ENCODE data around the gene ZNF763. TPM values are rescaled to one million over a fixed set of nuclear protein-coding genes. Genes with fewer than 3 reads are reported as not detected.

The ZNF763 gene
- polyA plus RNA-seq, 1 of the 3 experiments (the other 2 are of a cell fraction), result 0.72 TPM

DNA sequence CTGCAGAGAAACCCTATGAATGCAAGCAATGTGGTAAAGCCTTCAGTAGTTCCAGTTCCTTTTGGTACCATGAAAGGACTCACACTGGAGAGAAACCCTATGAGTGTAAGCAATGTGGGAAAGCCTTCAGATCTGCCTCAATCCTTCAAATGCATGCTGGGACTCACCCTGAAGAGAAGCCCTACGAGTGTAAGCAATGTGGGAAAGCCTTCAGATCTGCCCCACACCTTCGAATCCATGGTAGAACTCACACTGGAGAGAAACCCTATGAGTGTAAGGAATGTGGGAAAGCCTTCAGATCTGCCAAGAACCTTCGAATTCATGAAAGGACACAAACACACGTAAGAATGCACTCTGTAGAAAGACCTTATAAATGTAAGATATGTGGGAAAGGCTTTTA is 14.7 kb downstream of the ZNF763 start:
- Histone ChIP-seq H4K20me1 (ENCODE audit: insufficient read depth) (no peaks in the 10 kb centered on the region), H3K9me2 (no peaks in the 10 kb centered on the region)
- CTCF ChIA-PET, result interaction anchor here (1.3 kb wide), 1 partner anchor 9 kb away, joined by 5 read pairs; no protein-coding TSS in a partner anchor

DNA sequence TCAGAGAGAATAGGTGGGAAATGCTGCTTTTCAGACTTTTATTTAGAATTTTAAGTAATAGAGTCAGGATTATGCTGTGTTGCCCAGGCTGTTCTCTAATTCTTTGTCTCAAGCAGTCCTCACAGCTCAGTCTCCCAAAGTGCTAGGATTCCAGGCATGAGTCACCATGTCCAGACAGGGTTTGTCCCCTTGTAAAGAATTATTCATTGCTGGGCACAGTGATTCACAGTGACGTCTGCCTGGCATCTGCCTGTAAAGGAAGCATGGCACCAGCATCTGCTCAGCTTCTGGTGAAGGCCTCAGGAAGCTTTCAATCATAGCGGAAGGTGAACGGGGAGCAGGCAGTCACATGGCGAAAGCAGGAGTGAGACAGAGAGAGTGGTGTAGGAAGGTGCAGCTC is 17.7 kb downstream of the ZNF763 start:
- H3K27ac ChIP-seq (ENCODE audit: low read depth in 2 of 2, low read length in 1 of 2), result no peak overlapping the region
- H3K4me2 ChIP-seq, result no peak overlapping the region
- H2AFZ ChIP-seq (ENCODE audit: low read depth), result no peak overlapping the region
- H3K4me1 ChIP-seq (ENCODE audit: control insufficient read depth in 1 of 2, insufficient read depth in 2 of 2, low read depth in 1 of 2, low read length in 1 of 2), result no peaks in the 10 kb centered on the region
- no peaks in the 10 kb centered on the region for H3K27me3 ChIP-seq (ENCODE audit: insufficient read depth)
- no peak for DNase-seq
- no peaks in the 10 kb centered on the region for H4K20me1 ChIP-seq (ENCODE audit: insufficient read depth)
- no peaks in the 10 kb centered on the region for H3F3A ChIP-seq (replicated peaks; ENCODE audit: insufficient read depth)
- no peaks in the 10 kb centered on the region for H3K79me2 ChIP-seq (ENCODE audit: insufficient read depth)
- no peak overlapping the region for H3K9ac ChIP-seq
- H3K4me3 ChIP-seq (ENCODE audit: low read depth in 2 of 2, low read length in 1 of 2), result no peak overlapping the region
- POLR2A ChIA-PET, result no interaction called here
- TF ChIP-seq MXI1 (IDR thresholded peaks at IDR 0.05; ENCODE audit: low read depth, low read length) (no peak), FOSL2 (IDR thresholded peaks at IDR 0.05; ENCODE audit: borderline replicate concordance, low read depth) (no peak), GATA2 (CRISPR knock-in tag; IDR thresholded peaks at IDR 0.05) (no peak), NRF1 (IDR thresholded peaks at IDR 0.05; ENCODE audit: low read depth, low read length) (no peak), SMC3 (IDR thresholded peaks at IDR 0.05; ENCODE audit: low read depth, low read length) (no peak), FOXJ3 (CRISPR knock-in tag; IDR thresholded peaks at IDR 0.05) (no peak), YY1 (IDR thresholded peaks at IDR 0.05; ENCODE audit: low read depth) (no peak), ELF1 (IDR thresholded peaks at IDR 0.05) (no peak), RAD21 (IDR thresholded peaks at IDR 0.05; ENCODE audit: low read length) (no peak), MEF2A (IDR thresholded peaks at IDR 0.05; ENCODE audit: borderline replicate concordance, low read depth) (no peak), RFX5 (IDR thresholded peaks at IDR 0.05; ENCODE audit: low read length) (no peak), GABPA (IDR thresholded peaks at IDR 0.05; ENCODE audit: low read depth) (no peak)
- TF ChIP-seq, protein P1, sequence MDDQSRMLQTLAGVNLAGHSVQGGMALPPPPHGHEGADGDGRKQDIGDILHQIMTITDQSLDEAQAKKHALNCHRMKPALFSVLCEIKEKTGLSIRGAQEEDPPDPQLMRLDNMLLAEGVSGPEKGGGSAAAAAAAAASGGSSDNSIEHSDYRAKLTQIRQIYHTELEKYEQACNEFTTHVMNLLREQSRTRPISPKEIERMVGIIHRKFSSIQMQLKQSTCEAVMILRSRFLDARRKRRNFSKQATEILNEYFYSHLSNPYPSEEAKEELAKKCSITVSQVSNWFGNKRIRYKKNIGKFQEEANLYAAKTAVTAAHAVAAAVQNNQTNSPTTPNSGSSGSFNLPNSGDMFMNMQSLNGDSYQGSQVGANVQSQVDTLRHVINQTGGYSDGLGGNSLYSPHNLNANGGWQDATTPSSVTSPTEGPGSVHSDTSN (IDR thresholded peaks at IDR 0.05), result no peak
- TF ChIP-seq, protein P2, sequence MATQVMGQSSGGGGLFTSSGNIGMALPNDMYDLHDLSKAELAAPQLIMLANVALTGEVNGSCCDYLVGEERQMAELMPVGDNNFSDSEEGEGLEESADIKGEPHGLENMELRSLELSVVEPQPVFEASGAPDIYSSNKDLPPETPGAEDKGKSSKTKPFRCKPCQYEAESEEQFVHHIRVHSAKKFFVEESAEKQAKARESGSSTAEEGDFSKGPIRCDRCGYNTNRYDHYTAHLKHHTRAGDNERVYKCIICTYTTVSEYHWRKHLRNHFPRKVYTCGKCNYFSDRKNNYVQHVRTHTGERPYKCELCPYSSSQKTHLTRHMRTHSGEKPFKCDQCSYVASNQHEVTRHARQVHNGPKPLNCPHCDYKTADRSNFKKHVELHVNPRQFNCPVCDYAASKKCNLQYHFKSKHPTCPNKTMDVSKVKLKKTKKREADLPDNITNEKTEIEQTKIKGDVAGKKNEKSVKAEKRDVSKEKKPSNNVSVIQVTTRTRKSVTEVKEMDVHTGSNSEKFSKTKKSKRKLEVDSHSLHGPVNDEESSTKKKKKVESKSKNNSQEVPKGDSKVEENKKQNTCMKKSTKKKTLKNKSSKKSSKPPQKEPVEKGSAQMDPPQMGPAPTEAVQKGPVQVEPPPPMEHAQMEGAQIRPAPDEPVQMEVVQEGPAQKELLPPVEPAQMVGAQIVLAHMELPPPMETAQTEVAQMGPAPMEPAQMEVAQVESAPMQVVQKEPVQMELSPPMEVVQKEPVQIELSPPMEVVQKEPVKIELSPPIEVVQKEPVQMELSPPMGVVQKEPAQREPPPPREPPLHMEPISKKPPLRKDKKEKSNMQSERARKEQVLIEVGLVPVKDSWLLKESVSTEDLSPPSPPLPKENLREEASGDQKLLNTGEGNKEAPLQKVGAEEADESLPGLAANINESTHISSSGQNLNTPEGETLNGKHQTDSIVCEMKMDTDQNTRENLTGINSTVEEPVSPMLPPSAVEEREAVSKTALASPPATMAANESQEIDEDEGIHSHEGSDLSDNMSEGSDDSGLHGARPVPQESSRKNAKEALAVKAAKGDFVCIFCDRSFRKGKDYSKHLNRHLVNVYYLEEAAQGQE (IDR thresholded peaks at IDR 0.05; ENCODE audit: low read depth, low read length), result no peak
- H3K9me3 ChIP-seq, result peaks cover 23% of the 10 kb centered on the region; the same call in 1 of the 2 replicates
- CTCF ChIA-PET, result interaction anchor here (0.9 to 1.5 kb wide), 3 partner anchors 19 to 185 kb away, joined by 3 to 9 read pairs (median 3); partner anchors contain the start of genes ZNF20 and ZNF763
- peaks cover 0 to 3% of the 10 kb centered on the region in 2 experiments for H3K36me3 ChIP-seq (replicated peaks in 1 of 2; ENCODE audit: control insufficient read depth in 1 of 2, insufficient read depth in 2 of 2, low read length in 1 of 2)
- 72% methylated on average over 4 of the region's 4 CpGs for WGBS (ENCODE audit: low lambda C conversion rate)
- H3K9me2 ChIP-seq, result no peaks in the 10 kb centered on the region

More for the DNA sequence above, 14.7 kb downstream of the ZNF763 start:
- Histone ChIP-seq H3K36me3 (replicated peaks in 1 of 2; ENCODE audit: control insufficient read depth in 1 of 2, insufficient read depth in 2 of 2, low read length in 1 of 2) (peaks cover 0 to 3% of the 10 kb centered on the region in 2 experiments), H3K27ac (ENCODE audit: low read depth in 2 of 2, low read length in 1 of 2) (no peak overlapping the region), H3K4me1 (ENCODE audit: control insufficient read depth in 1 of 2, insufficient read depth in 2 of 2, low read depth in 1 of 2, low read length in 1 of 2) (no peaks in the 10 kb centered on the region), H2AFZ (ENCODE audit: low read depth) (no peak overlapping the region), H3K4me3 (ENCODE audit: low read depth in 2 of 2, low read length in 1 of 2) (no peak overlapping the region), H3K9ac (no peak overlapping the region), H3K27me3 (ENCODE audit: insufficient read depth) (no peaks in the 10 kb centered on the region), H3F3A (replicated peaks; ENCODE audit: insufficient read depth) (no peaks in the 10 kb centered on the region), H3K9me3 (peaks cover 23% of the 10 kb centered on the region; the same call in 1 of the 2 replicates), H3K4me2 (no peak overlapping the region), H3K79me2 (ENCODE audit: insufficient read depth) (no peaks in the 10 kb centered on the region)
- no peak for DNase-seq
- POLR2A ChIA-PET, result no interaction called here
- WGBS (ENCODE audit: low lambda C conversion rate), result 20% methylated on average over 4 of the region's 4 CpGs
- no peak for TF ChIP-seq CHD2 (IDR thresholded peaks at IDR 0.05; ENCODE audit: low read length, partially characterized antibody)
- no peak for TF ChIP-seq EP300 (IDR thresholded peaks at IDR 0.05; ENCODE audit: borderline replicate concordance in 1 of 2, low read depth in 1 of 2, low read length in 1 of 2)
- no peak for TF ChIP-seq RXRA (IDR thresholded peaks at IDR 0.05; ENCODE audit: borderline replicate concordance, low read depth)
- no peak for TF ChIP-seq ZBTB33 (IDR thresholded peaks at IDR 0.05; ENCODE audit: borderline replicate concordance, low read depth)
- TF ChIP-seq NFIC (IDR thresholded peaks at IDR 0.05; ENCODE audit: borderline replicate concordance), result no peak
- no peak for TF ChIP-seq MAX (IDR thresholded peaks at IDR 0.05; ENCODE audit: low read depth)
